Iris pigment epithelial cell (primary cell): ENCODE data around the gene DBNDD2.
A peak's percentile ranks its signal among the peaks of the same experiment; 100 is the strongest.

Experiments used
- DNase-seq: peaks from one replicate; pipeline ENCODE4 v3.0.0-alpha.2; 2011; ENCODE audit warnings: low read depth

Gene DBNDD2

DNA sequence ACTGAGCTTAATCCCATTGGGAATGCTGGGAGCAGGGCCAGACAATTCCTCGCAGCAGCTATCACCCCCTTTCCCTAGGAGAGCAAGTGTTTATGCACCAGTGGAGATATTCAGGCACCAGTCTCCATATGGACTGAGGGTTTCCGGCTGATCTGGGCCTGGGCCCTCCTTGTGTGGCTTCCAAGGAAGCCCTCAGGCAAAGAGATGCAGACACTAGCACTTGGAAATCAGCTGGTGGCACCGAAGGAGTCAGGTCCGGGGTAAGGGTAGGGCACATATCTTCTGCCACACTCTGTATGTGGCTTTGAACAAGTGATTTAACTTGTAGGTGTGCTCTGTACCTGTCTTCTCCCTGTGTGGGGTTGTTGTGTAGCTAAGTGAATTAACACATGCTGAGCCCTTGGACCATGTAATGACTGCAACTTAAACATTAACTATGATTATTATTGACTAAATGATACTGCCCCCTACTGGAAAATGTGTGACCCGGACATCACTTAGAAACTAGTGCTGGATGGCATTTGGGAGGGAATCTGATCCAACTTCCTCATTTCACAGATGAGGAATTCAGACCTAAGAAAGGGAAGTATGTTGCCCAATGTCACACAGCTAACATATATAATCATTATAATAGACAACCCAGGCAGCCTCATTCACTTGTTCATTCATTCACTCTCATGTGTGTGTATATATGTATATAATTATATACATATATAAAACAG lies 42.2 kb downstream of the DBNDD2 start:
- DNase-seq: peak; percentile 54

DNA sequence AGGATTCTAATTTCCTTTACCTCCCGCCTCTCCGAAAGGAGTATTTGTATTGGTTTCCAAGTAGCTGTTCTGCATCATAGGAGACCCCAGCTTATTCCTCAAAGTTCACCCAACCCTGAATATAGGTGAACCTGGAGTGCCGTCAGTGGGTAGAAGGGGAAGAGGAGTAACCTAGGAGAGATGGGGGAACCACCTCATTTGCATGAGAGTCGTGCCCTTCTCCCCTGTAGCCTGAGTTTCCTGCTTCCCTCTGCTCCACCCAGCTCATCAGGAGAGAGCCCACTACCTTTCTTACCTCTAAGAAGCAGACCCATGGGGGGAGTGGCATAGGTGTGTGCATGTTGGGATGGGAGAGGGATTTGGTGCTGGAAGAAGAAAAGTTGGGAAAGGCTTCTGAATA lies 44.1 kb downstream of the DBNDD2 start:
- no peak for DNase-seq

DNA sequence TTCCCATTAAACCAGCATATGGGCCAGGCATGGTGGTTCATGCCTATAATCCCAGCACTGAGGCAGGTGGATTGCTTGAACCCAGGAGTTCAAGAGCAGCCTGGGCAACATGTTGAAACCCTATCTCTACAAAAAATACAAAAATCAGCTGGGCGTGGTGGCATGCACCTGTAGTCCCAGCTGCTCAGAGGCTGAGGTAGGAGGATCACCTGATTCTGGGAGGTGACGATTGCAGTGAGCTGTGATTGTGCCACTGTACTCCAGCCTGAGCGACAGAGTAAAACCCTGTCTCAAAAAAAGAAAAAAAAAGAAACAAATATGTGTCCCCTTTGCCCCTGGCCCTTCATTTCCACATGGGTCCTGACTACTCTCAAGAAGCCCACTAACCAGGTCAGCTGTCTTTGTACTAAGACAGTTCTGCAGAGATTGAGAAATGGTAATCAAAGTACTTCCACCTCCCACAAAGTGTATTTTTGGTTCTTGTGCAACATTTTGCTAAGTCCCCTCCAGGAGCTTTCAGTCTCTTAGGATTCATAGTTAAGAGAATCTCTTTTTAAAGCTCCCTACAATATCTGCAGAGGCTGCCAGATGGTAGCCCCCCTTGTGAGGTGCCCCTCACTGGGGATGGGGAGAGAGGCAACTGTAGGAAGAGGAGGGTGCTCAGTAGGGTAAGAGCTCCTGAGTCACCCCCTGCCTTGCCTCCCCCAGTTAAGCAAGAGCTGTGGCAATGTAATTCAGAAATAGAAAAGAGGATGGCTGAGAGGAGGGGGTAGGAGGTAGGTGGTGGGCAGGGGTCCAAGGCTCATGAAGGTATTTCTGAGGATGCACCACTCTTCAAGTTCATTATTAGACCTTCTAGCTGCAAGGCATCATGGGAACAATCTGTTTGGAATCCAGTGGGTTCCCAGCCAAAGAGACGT lies 44.9 kb downstream of the DBNDD2 start:
- no peak for DNase-seq

- DNase-seq: peak; percentile 22
Observed at GRCh38 chr20:45456632-45457031, 48.5 kb downstream of the DBNDD2 start.

DNA sequence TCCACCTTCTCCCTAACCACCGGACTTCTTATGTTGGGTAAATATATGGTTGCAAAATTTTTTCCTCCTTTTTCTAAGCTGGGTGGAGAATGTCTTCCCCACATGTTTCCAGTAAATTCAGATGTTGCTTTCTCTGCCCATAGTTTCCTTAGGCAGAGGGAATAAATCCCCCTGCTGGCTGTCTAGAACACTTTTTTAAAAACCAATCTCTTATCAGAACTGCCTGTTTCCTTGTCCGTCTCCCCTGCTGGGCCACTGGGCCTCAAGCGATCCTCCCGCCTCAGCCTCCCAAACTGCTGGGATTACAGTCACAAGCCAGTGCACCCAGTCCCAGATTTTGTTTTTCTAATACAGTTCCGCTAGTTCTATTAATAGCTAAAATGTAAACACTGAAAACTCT lies 51.5 kb downstream of the DBNDD2 start:
- no peak for DNase-seq
